ENCODE results near the gene POC1B.
"Not testable (repeated sequence)": the region's sequence is repeated elsewhere in the genome, so short reads cannot be mapped to it uniquely, and the experiment has no call there.

Gene POC1B

GRCh38 chr12:89459279-89459678 is 66.6 kb downstream of the POC1B start:
- DNase-seq = not testable (repeated sequence)

GRCh38 chr12:89456565-89456964 is 69.3 kb downstream of the POC1B start:
- DNase-seq = no peak

GRCh38 chr12:89454080-89454848 is 71.6 kb downstream of the POC1B start:
- no peak for DNase-seq

- DNase-seq = no peak
Observed at GRCh38 chr12:89453121-89453978, 72.5 kb downstream of the POC1B start.

GRCh38 chr12:89451841-89452251 is 74.0 kb downstream of the POC1B start:
- DNase-seq = no peak

GRCh38 chr12:89450907-89451306 is 74.9 kb downstream of the POC1B start:
- DNase-seq = no peak

GRCh38 chr12:89448951-89449371 is 76.9 kb downstream of the POC1B start:
- no peak for DNase-seq

- no peak for DNase-seq
Observed at GRCh38 chr12:89448526-89448925, 77.3 kb downstream of the POC1B start.

- no peak for DNase-seq
Observed at GRCh38 chr12:89439941-89440340, 85.9 kb downstream of the POC1B start.

- DNase-seq = no peak
Observed at GRCh38 chr12:89437231-89437630, 88.6 kb downstream of the POC1B start.

- no peak for DNase-seq
Observed at GRCh38 chr12:89436062-89436461, 89.8 kb downstream of the POC1B start.

GRCh38 chr12:89433634-89434033 is 92.2 kb downstream of the POC1B start:
- DNase-seq = no peak

- DNase-seq = no peak
Observed at GRCh38 chr12:89432396-89432795, 93.5 kb downstream of the POC1B start.

- no peak for DNase-seq
Observed at GRCh38 chr12:89429528-89429927, 96.3 kb downstream of the POC1B start.

- peak; percentile 14 for DNase-seq
Observed at GRCh38 chr12:89427508-89428156, 98.2 kb downstream of the POC1B start.

- DNase-seq = no peak
Observed at GRCh38 chr12:89424846-89425245, 101.0 kb downstream of the POC1B start.

GRCh38 chr12:89424389-89424788 is 101.5 kb downstream of the POC1B start:
- no peak for DNase-seq

GRCh38 chr12:89421092-89421835 is 104.6 kb downstream of the POC1B start:
- no peak for DNase-seq

GRCh38 chr12:89418228-89418910 is 107.5 kb downstream of the POC1B start:
- DNase-seq = no peak

- no peak for DNase-seq
Observed at GRCh38 chr12:89417246-89417977, 108.4 kb downstream of the POC1B start.

- DNase-seq = no peak
Observed at GRCh38 chr12:89416049-89416792, 109.6 kb downstream of the POC1B start.
